ENCODE measurements around the gene NAA16.

- no peak for TF ChIP-seq TCF4 (CRISPR knock-in tag; IDR thresholded peaks at IDR 0.05; ENCODE audit: borderline replicate concordance)
- TF ChIP-seq SNAI2 (CRISPR knock-in tag; IDR thresholded peaks at IDR 0.05), result no peak
- no peak for TF ChIP-seq TOX (CRISPR knock-in tag; IDR thresholded peaks at IDR 0.05; ENCODE audit: borderline replicate concordance)
- TF ChIP-seq ZNF70 (CRISPR knock-in tag; IDR thresholded peaks at IDR 0.05), result no peak
- no peak for TF ChIP-seq PATZ1 (CRISPR knock-in tag; IDR thresholded peaks at IDR 0.05; ENCODE audit: borderline replicate concordance)
- no peak for TF ChIP-seq CREB5 (CRISPR knock-in tag; IDR thresholded peaks at IDR 0.05; ENCODE audit: low read depth)
- no peak for TF ChIP-seq OSR1 (CRISPR knock-in tag; IDR thresholded peaks at IDR 0.05)
- TF ChIP-seq ZFP30 (CRISPR knock-in tag; IDR thresholded peaks at IDR 0.05), result no peak
- no peak for TF ChIP-seq RARB (CRISPR knock-in tag; IDR thresholded peaks at IDR 0.05)
- no peak for TF ChIP-seq ARNTL (CRISPR knock-in tag; IDR thresholded peaks at IDR 0.05; ENCODE audit: borderline replicate concordance, low read depth)
- TF ChIP-seq ISL1 (CRISPR knock-in tag; IDR thresholded peaks at IDR 0.05), result no peak
- no peak for TF ChIP-seq TSHZ2 (CRISPR knock-in tag; IDR thresholded peaks at IDR 0.05)
Measured at GRCh38 chr13:41299316-41300094, 11.6 kb upstream of the NAA16 start.
